Ovary (tissue), 9 donors: Measurements from ENCODE around the gene ESPN. TPM values are rescaled to one million over a fixed set of nuclear protein-coding genes. Genes with fewer than 3 reads are reported as not detected.
A peak's percentile ranks its signal among the peaks of the same experiment; 100 is the strongest.

Source experiments
- DNase-seq, 5 donors: peaks; one replicate each; pipeline ENCODE4 v3.0.0-alpha.2; 2019 to 2020
- H3K27ac ChIP-seq, 2 donors: fragments of 200-600 bp; one replicate each; pipeline versions ENCODE4 v1.5.1 to v1.8.0; 2019 to 2022
- H3K27me3 ChIP-seq: fragments of 200-600 bp; one replicate; pipeline ENCODE4 v1.8.0; 2022
- H3K36me3 ChIP-seq: fragments of 200-600 bp; sonication (generic); one replicate; pipeline ENCODE4 v1.5.1; 2019
- H3K4me1 ChIP-seq: one replicate; pipeline ENCODE4 v1.8.1; 2013; ENCODE audit warnings: mild to moderate bottlenecking, moderate library complexity; ENCODE audit not compliant: insufficient read depth
- H3K4me3 ChIP-seq: fragments of 200-600 bp; sonication (generic); one replicate; pipeline ENCODE4 v1.5.1; 2017
- H3K9me3 ChIP-seq, 2 donors: fragments of 200-600 bp in 1 of 2; sonication (generic) in 1 of 2; one replicate each; pipeline versions ENCODE4 v1.5.1 to v1.8.1; 2013 to 2019; ENCODE audit warnings: mild to moderate bottlenecking in 1 of 2, moderate library complexity in 1 of 2
- EP300 ChIP-seq: sonication (generic); formaldehyde crosslinking; IDR thresholded peaks from one replicate; pipeline ENCODE4 v1.6.1; 2017; ENCODE audit warnings: antibody characterized with exemption
- POLR2A ChIP-seq: fragments of 450-650 bp; IDR thresholded peaks from one replicate; pipeline ENCODE4 v1.6.1; 2017; ENCODE audit warnings: antibody characterized with exemption, mild to moderate bottlenecking, moderate library complexity
- WGBS, 3 donors: extraction: QIAGEN DNeasy Blood & Tissue Kit in 1 of 3; methylation state at CpG; one replicate each; pipeline versions ENCODE4 v1.1.5 to v1.1.7; 2013 to 2017; 5-methylcytosine and 5-hydroxymethylcytosine counted together
- intact Hi-C, 4 donors: fragments of 100-400 bp; cut with DNase I; formaldehyde crosslinking; loops; one replicate each; pipeline versions ENCODE4 v1.11.0 to v1.15.1; 2022 to 2023
- polyA plus RNA-seq, 2 donors: library from polyadenylated mRNA; stranded (reverse); fragments of 200-250 nt in 1 of 2; fragments of 350-450 nt in 1 of 2; fragmentation: Illumina TruSeq in 1 of 2; extraction: RNeasy Lipid Tissue Mini Kit (QIAGEN cat#74804) in 1 of 2; gene quantifications; one replicate each; pipeline ENCODE4 v1.2.3, GENCODE V29; 2013 to 2014
- total RNA-seq, 7 donors: library from RNA; depleted of rRNA in 2 of 7; stranded (reverse); fragments of >200 nt in 2 of 7; fragmentation: NEBNext Ultra II Directional in 3 of 7; extraction: Animal tissue kit (Norgen Biotek cat#: 25700) in 3 of 7; gene quantifications; one replicate each; pipeline versions ENCODE4 v1.1.0 to v1.2.4, GENCODE V29; 2016 to 2023
- TF ChIP-seq, protein P1 (sequence below), 3 donors: fragments of 450-650 bp in 2 of 3; fragments of 200-600 bp in 1 of 3; IDR thresholded peaks; one replicate each; pipeline versions ENCODE4 v1.5.1 to v1.8.0; 2016 to 2022; ENCODE audit warnings: antibody characterized with exemption in 3 of 3, mild to moderate bottlenecking in 1 of 3
- donor health status: DM: no; HTN: no; CAD: no; lungs with moderate emphysema.
- donor health status: DM: no; HTN: no; CAD: no.
- donor health status: Bipolar disorder and iron deficiency.
- donor health status: DM: yes; HTN: yes; CAD: no.
- donor health status: DM: no; HTN: no; CAD: no.
- donor health status: DM: yes; HTN: yes; CAD: no.

ESPN gene
- total and polyA plus RNA-seq, 9 donors = 0.11 to 46.2 (median 1.5) TPM; not detected in 1

DNA sequence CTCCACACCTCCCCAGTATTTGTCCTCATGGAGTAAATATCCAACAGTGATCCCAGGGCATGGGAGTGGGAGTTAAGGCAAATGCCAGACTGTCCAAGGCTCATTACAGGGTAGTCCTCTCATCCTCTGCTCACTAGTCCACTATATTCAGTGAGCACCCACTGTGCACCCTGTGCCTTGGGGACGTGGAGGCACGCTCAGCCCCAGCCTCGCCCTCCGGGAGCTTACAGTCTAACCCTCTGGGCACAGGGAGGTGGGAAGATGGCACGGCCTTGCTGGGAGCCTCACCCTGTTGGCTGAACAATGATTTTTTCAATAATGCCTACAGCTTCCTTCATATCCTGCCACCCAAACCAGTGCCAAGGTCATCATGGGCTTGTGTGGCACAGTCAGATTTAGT is 7.7 kb upstream of the ESPN start:
- Histone ChIP-seq H3K4me1 (no peaks in the 10 kb centered on the region), H3K27me3 (peaks cover 3% of the 10 kb centered on the region), H3K9me3 (no peaks in the 10 kb centered on the region), H3K36me3 (no peaks in the 10 kb centered on the region), H3K4me3 (no peak overlapping the region), H3K27ac (no peak overlapping the region)
- intact Hi-C loops = loop anchor here in 1 of 4 donors (10.0 kb wide), 1 partner anchor 52 kb away; no protein-coding TSS in a partner anchor
- 79 to 86% (median 82%) methylated on average over 5 of the region's 5 CpGs for WGBS, 3 donors
- no peak for DNase-seq
- TF ChIP-seq, protein P1, sequence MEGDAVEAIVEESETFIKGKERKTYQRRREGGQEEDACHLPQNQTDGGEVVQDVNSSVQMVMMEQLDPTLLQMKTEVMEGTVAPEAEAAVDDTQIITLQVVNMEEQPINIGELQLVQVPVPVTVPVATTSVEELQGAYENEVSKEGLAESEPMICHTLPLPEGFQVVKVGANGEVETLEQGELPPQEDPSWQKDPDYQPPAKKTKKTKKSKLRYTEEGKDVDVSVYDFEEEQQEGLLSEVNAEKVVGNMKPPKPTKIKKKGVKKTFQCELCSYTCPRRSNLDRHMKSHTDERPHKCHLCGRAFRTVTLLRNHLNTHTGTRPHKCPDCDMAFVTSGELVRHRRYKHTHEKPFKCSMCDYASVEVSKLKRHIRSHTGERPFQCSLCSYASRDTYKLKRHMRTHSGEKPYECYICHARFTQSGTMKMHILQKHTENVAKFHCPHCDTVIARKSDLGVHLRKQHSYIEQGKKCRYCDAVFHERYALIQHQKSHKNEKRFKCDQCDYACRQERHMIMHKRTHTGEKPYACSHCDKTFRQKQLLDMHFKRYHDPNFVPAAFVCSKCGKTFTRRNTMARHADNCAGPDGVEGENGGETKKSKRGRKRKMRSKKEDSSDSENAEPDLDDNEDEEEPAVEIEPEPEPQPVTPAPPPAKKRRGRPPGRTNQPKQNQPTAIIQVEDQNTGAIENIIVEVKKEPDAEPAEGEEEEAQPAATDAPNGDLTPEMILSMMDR (IDR thresholded peaks at IDR 0.05) = no peak
- no peak for TF ChIP-seq EP300
- no peak for TF ChIP-seq POLR2A

DNA sequence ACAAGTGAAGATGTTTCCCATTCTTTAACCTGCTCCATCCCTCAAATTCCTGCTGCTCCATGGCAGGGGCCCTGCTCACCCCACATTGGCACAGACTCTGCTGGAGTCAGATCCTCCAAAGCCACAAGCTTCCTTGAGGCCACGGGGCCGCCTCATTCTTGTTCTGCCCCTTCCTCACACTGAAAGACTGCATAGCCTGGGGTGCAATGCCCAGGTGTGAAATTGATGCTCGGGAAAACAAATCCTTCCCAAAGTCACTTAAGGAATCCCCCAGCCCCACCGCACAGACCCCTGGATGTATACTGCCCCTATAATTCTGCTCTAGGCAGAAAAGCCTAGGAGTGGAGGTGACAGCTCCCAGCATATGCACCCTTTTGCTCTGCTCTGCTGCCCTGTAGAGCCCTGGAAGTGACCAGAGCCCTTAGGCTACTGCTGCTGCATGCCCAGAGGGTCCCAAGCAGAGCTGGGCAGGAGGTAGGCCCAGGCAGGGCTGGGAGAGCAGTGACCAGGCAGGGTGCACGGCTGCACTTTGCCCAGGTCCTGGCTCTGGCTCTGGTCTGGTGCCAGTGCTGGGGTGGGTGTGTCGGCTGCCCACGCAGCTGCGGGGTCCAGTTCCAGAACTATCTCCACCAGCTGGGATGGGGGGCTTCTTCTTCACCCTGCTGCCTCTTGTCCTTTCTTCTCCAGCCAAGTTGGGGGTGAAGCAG is 6.5 kb upstream of the ESPN start:
- Histone ChIP-seq H3K36me3 (no peaks in the 10 kb centered on the region), H3K4me3 (no peak overlapping the region), H3K27me3 (peaks cover 3% of the 10 kb centered on the region), H3K4me1 (no peaks in the 10 kb centered on the region), H3K27ac (no peak overlapping the region), H3K9me3 (no peaks in the 10 kb centered on the region)
- intact Hi-C loops = loop anchor here in 1 of 4 donors (10.0 kb wide), 1 partner anchor 53 kb away; no protein-coding TSS in a partner anchor
- TF ChIP-seq, protein P1 (IDR thresholded peaks at IDR 0.05) = no peak
- TF ChIP-seq POLR2A (no peak), EP300 (no peak)
- DNase-seq = no peak
- 46 to 59% (median 55%) methylated on average over 8 of the region's 8 CpGs for WGBS, 3 donors

DNA sequence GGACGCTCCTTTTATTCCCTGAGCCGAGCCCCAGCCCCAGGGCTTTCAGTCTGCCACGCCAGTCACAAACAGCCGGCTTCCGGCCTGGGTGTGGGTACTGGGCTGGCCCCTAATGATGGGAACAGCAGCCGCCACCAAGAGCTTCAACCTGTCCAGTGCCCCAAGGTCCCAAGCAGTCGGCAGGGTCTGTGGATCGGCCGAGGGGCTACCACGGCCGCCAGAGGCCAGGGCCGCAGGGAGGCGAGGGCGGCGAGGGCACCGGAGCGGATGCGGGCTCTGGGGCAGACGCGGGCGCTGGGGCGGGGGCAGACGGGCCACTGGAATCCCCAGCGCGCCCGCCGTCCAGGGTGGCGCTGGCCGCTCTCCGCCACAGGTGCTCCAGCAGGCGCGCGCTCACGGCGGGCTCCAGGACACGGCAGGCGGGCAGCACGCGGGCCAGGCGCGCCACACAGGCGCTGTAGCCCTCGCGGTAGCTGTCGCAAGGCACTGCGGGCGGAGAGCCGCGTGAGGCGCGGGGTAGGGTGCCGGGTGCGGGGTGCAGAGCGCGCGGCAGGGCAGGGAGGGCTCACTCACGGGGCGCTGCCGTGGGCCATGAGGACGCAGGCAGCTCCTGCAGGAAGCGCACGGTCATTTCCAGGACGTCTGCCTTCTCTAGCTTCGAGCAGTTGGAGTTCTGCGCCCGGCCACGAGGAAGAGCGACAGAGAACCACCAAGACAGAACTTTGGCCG is 5.7 kb upstream of the ESPN start:
- no peaks in the 10 kb centered on the region for H3K36me3 ChIP-seq
- 5 to 6% (median 6%) methylated on average over 16 to 69 of the region's 69 CpGs for WGBS, 3 donors
- no peak for DNase-seq
- no peaks in the 10 kb centered on the region for H3K4me1 ChIP-seq
- intact Hi-C loops = loop anchor here in 1 of 4 donors (10.0 kb wide), 1 partner anchor 54 kb away; no protein-coding TSS in a partner anchor
- H3K27ac ChIP-seq = no peak overlapping the region
- H3K27me3 ChIP-seq = peaks cover 7% of the 10 kb centered on the region
- H3K4me3 ChIP-seq = no peak overlapping the region
- no peaks in the 10 kb centered on the region for H3K9me3 ChIP-seq
- TF ChIP-seq, protein P1 (IDR thresholded peaks at IDR 0.05) = no peak
- no peak for TF ChIP-seq POLR2A
- TF ChIP-seq EP300 = no peak

- Histone ChIP-seq H3K27me3 (peaks cover 8% of the 10 kb centered on the region), H3K4me1 (no peaks in the 10 kb centered on the region), H3K9me3 (no peaks in the 10 kb centered on the region), H3K4me3 (peak overlapping the region; percentile 3), H3K27ac (no peak overlapping the region), H3K36me3 (no peaks in the 10 kb centered on the region)
- TF ChIP-seq EP300 (no peak), POLR2A (no peak)
- TF ChIP-seq, protein P1 (IDR thresholded peaks at IDR 0.05) = no peak
- no peak for DNase-seq
- 1 to 5% (median 1%) methylated on average over 18 to 48 of the region's 48 CpGs for WGBS, 3 donors
- intact Hi-C loops = loop anchor here in 1 of 4 donors (10.0 kb wide), 1 partner anchor 55 kb away; no protein-coding TSS in a partner anchor
These were observed 5.2 kb upstream of the ESPN start for GRCh38 chr1:6419397-6419803.
